ENCODE data around the gene GDPD3.

Gene GDPD3

GRCh38 chr16:30114411-30114810, 1.1 kb upstream of the GDPD3 start:
- Mint-ChIP-seq H3K9me3 (no peaks in the 10 kb centered on the region), H3K27ac (no peak overlapping the region), H3K36me3 (peaks cover 2% of the 10 kb centered on the region), H3K4me3 (no peak overlapping the region), H3K27me3 (no peaks in the 10 kb centered on the region), H3K4me1 (peaks cover 15% of the 10 kb centered on the region)

- Mint-ChIP-seq H3K36me3 (peaks cover 2% of the 10 kb centered on the region), H3K4me3 (no peak overlapping the region), H3K27me3 (no peaks in the 10 kb centered on the region), H3K4me1 (peaks cover 11% of the 10 kb centered on the region), H3K27ac (no peak overlapping the region), H3K9me3 (no peaks in the 10 kb centered on the region)
These were observed 485 bp upstream of the GDPD3 start for GRCh38 chr16:30113711-30114333.

- Mint-ChIP-seq H3K9me3 (no peaks in the 10 kb centered on the region), H3K27ac (no peak overlapping the region), H3K4me1 (peaks cover 11% of the 10 kb centered on the region), H3K4me3 (no peak overlapping the region), H3K27me3 (no peaks in the 10 kb centered on the region), H3K36me3 (peaks cover 2% of the 10 kb centered on the region)
These were observed 923 bp downstream of the GDPD3 start for GRCh38 chr16:30112197-30113030.

GRCh38 chr16:30110661-30111060, 2.7 kb downstream of the GDPD3 start:
- Mint-ChIP-seq H3K4me3 (no peak overlapping the region), H3K27ac (no peak overlapping the region), H3K9me3 (no peaks in the 10 kb centered on the region), H3K36me3 (peaks cover 2% of the 10 kb centered on the region), H3K4me1 (peaks cover 11% of the 10 kb centered on the region), H3K27me3 (no peaks in the 10 kb centered on the region)

GRCh38 chr16:30108059-30108850, 5.1 kb downstream of the GDPD3 start:
- no peak overlapping the region for H3K27ac Mint-ChIP-seq
- H3K36me3 Mint-ChIP-seq, result peaks cover 7% of the 10 kb centered on the region
- H3K4me3 Mint-ChIP-seq, result no peak overlapping the region
- H3K4me1 Mint-ChIP-seq, result peaks cover 4% of the 10 kb centered on the region
- no peaks in the 10 kb centered on the region for H3K27me3 Mint-ChIP-seq
- H3K9me3 Mint-ChIP-seq, result no peaks in the 10 kb centered on the region

- H3K27ac Mint-ChIP-seq, result peak overlapping the region; percentile 47
- peaks cover 5% of the 10 kb centered on the region for H3K36me3 Mint-ChIP-seq
- H3K4me1 Mint-ChIP-seq, result no peaks in the 10 kb centered on the region
- H3K27me3 Mint-ChIP-seq, result no peaks in the 10 kb centered on the region
- no peaks in the 10 kb centered on the region for H3K9me3 Mint-ChIP-seq
- no peak overlapping the region for H3K4me3 Mint-ChIP-seq
These were observed 8.8 kb downstream of the GDPD3 start for GRCh38 chr16:30104492-30104891.

- Mint-ChIP-seq H3K4me3 (no peak overlapping the region), H3K36me3 (peaks cover 5% of the 10 kb centered on the region), H3K4me1 (no peaks in the 10 kb centered on the region), H3K27ac (peak overlapping the region; percentile 47), H3K27me3 (no peaks in the 10 kb centered on the region), H3K9me3 (no peaks in the 10 kb centered on the region)
These were observed 9.2 kb downstream of the GDPD3 start for GRCh38 chr16:30104090-30104489.

GRCh38 chr16:30096862-30097563, 16.3 kb downstream of the GDPD3 start:
- peaks cover 26% of the 10 kb centered on the region for H3K4me1 Mint-ChIP-seq
- H3K4me3 Mint-ChIP-seq, result peak overlapping the region; percentile 78
- H3K36me3 Mint-ChIP-seq, result peaks cover 8% of the 10 kb centered on the region
- H3K27ac Mint-ChIP-seq, result peak overlapping the region; percentile 61
- no peaks in the 10 kb centered on the region for H3K27me3 Mint-ChIP-seq
- H3K9me3 Mint-ChIP-seq, result peaks cover 5% of the 10 kb centered on the region

GRCh38 chr16:30096105-30096861, 17.1 kb downstream of the GDPD3 start, which contains the start of gene YPEL3:
YPEL3 (minus strand) TSS chr16:30096213; CDS start chr16:30095482, 731 bp downstream.
- H3K27ac Mint-ChIP-seq, result peak within 1 kb of the TSS; percentile 84

GRCh38 chr16:30095166-30096078, 17.9 kb downstream of the GDPD3 start:
- Mint-ChIP-seq H3K27me3 (no peaks in the 10 kb centered on the region), H3K9me3 (peaks cover 5% of the 10 kb centered on the region), H3K4me3 (peak overlapping the region; percentile 70), H3K4me1 (peaks cover 34% of the 10 kb centered on the region), H3K36me3 (peaks cover 8% of the 10 kb centered on the region), H3K27ac (peak overlapping the region; percentile 84)

More at GRCh38 chr16:30096105-30096861, 17.1 kb downstream of the GDPD3 start, which contains the start of gene YPEL3:
- Mint-ChIP-seq H3K27me3 (no peaks in the 10 kb centered on the region), H3K4me3 (peak within 1 kb of the TSS; percentile 78), H3K36me3 (peaks cover 8% of the 10 kb centered on the region), H3K9me3 (peaks cover 5% of the 10 kb centered on the region), H3K4me1 (peaks cover 31% of the 10 kb centered on the region)

GRCh38 chr16:30094541-30095165, 18.7 kb downstream of the GDPD3 start:
- Mint-ChIP-seq H3K36me3 (peaks cover 8% of the 10 kb centered on the region), H3K9me3 (peaks cover 5% of the 10 kb centered on the region), H3K27ac (peak overlapping the region; percentile 84), H3K4me1 (peaks cover 42% of the 10 kb centered on the region), H3K27me3 (no peaks in the 10 kb centered on the region), H3K4me3 (peak overlapping the region; percentile 70)

- H3K9me3 Mint-ChIP-seq, result peaks cover under 1% of the 10 kb centered on the region
- H3K27ac Mint-ChIP-seq, result peak overlapping the region; percentile 95
- peak overlapping the region; percentile 89 for H3K4me3 Mint-ChIP-seq
- H3K27me3 Mint-ChIP-seq, result no peaks in the 10 kb centered on the region
- H3K4me1 Mint-ChIP-seq, result peaks cover 57% of the 10 kb centered on the region
- H3K36me3 Mint-ChIP-seq, result no peaks in the 10 kb centered on the region
These were observed 20.8 kb downstream of the GDPD3 start for GRCh38 chr16:30092373-30093010.
